Uterine smooth muscle cell (primary cell): Measurements from ENCODE around the gene CDC26. TPM values are rescaled to one million over a fixed set of nuclear protein-coding genes. Genes with fewer than 3 reads are reported as not detected.

Experiments
- total RNA-seq: library from RNA; depleted of rRNA; stranded (reverse); fragments of >200 nt; gene quantifications from 2 replicates; pipeline ENCODE4 v1.2.3, GENCODE V29; 2014

The CDC26 gene
- total RNA-seq = 40.1 and 53.2 TPM in 2 replicates

DNA sequence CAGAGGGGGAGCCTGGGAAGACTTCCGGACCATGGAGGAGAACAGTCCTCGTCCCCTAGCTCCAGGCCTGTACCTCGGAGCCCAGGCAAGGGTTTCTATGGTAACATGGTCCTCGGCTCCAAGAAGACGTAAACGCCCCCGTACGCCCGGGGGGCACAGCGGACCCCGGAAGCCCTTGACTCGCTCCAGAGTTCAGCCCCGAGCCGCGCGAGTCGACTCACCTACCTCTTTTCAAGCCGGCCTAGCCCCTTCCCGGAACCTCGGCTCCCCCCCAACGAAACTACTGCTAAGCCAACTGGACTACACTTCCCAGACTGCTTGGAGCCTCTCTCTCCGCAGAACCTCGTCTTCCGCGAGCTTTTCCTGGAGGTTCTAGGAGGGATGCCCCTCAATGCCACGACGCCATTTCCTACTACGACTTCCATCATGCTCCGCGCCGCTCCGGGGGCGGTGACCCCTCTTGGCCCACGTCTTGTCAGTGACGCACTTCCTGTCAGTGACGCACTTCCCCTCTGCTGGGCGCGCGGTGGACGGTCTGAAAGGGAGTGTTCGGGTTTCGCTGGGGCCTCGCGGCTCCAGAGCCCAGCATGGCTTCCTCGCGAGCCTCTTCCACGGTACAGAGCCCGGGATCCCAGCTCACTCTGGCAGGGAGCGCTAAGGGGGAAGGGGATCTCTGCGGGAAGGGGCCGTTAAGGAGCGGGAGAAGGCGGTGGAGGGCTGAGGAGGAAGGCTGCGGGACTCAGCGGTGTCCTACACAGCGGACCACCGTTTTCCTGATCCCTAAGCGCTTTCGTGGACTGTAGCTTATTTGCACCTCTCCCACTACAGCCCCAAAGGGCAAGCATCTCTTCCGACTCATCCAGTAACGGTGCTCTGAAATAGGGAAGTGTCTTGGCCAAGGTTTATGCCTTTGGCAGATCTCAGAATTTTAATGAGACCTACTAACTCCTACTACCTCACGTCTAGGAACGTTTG lies at the start of gene CDC26, which contains the start of gene PRPF4:
Gene CDC26, minus strand, starts transcription at position 416 of the 975 bp plus-strand sequence. CDS start 3,065 bp downstream, outside the sequence.
Gene PRPF4, plus strand, starts transcription at position 502 of the 975 bp plus-strand sequence. Its CDS starts 86 bp downstream, at position 588.

GRCh38 chr9:113302792-113303418 lies 27.5 kb upstream of the CDC26 start, which contains the start of gene RNF183:
RNF183 (minus strand) TSS chr9:113303376; CDS start chr9:113298184, 5,192 bp downstream.

GRCh38 chr9:113221003-113221799 lies 54.2 kb downstream of the CDC26 start, which contains the start of the genes FKBP15 and SLC31A1:
FKBP15 (minus strand) TSS chr9:113221277; CDS start chr9:113221243, 34 bp downstream.
SLC31A1 (plus strand) TSS chr9:113221544; CDS start chr9:113256149, 34,605 bp downstream.

Other genes with a start within 250 kb of the CDC26 start
- 2.5 and 3.1 TPM in 2 replicates for gene ZFP37, start 218.8 kb downstream of the CDC26 start, total RNA-seq
- 15.4 and 21.6 TPM in 2 replicates for gene SLC31A2, start 124.6 kb downstream of the CDC26 start, total RNA-seq
- 17.5 and 27.3 TPM in 2 replicates for gene FKBP15, start 54.3 kb downstream of the CDC26 start, total RNA-seq
- gene SLC31A1, start 54.0 kb downstream of the CDC26 start, total RNA-seq = 27.8 and 37.9 TPM in 2 replicates
- 23.9 and 46.6 TPM in 2 replicates for gene PRPF4, start 86 bp upstream of the CDC26 start, total RNA-seq
- gene RNF183, start 27.8 kb upstream of the CDC26 start, total RNA-seq = 0.37 TPM in 1 of 2 replicates, not detected in the other
- gene WDR31, start 64.7 kb upstream of the CDC26 start, total RNA-seq = 1.3 and 2.7 TPM in 2 replicates
- not detected in 2 replicates for gene BSPRY, start 74.0 kb upstream of the CDC26 start, total RNA-seq
- gene HDHD3, start 101.4 kb upstream of the CDC26 start, total RNA-seq = 10.6 and 15.5 TPM in 2 replicates
- gene ALAD, start 125.7 kb upstream of the CDC26 start, total RNA-seq = 17.7 and 24.2 TPM in 2 replicates
- 27.5 and 64.3 TPM in 2 replicates for gene POLE3, start 135.1 kb upstream of the CDC26 start, total RNA-seq
- 0.25 and 0.77 TPM in 2 replicates for gene C9orf43, start 135.2 kb upstream of the CDC26 start, total RNA-seq
- 44.2 and 46.5 TPM in 2 replicates for gene RGS3, start 188.2 kb upstream of the CDC26 start, total RNA-seq